H1 (cell line): Measurements from ENCODE around the gene TTR. TPM values are rescaled to one million over a fixed set of nuclear protein-coding genes. Genes with fewer than 3 reads are reported as not detected.
A peak's percentile ranks its signal among the peaks of the same experiment; 100 is the strongest.

Source experiments
- CTCF ChIA-PET: fragments of 300-600 bp; sonication (Branson Sonifier 250); formaldehyde crosslinking; loops from one replicate; lab custom pipeline; 2021; ENCODE audit not compliant: partially characterized antibody; lab: Charles Lee
- POLR2A ChIA-PET: fragments of 300-600 bp; sonication (Branson Sonifier 250); formaldehyde crosslinking; loops from one replicate; lab custom pipeline; 2021; ENCODE audit warnings: inconsistent platforms; ENCODE audit not compliant: partially characterized antibody; lab: Charles Lee
- DNase-seq, 2 experiments: peaks; one replicate each; pipeline versions ENCODE4 v3.0.0 to v3.0.0-alpha.2; 2010 to 2022; ENCODE audit warnings: low spot score in 2 of 2, low read depth in 1 of 2, mixed read lengths in 1 of 2
- FAIRE-seq: peaks from 2 replicates; lab custom pipeline; 2011; peaks lifted over from hg19 to GRCh38; lab: Jason Lieb, UNC
- H2AFZ ChIP-seq: 2 replicates; pipeline ENCODE4 v1.8.1; 2012; ENCODE audit warnings: low read length, inconsistent platforms
- H2AK5ac ChIP-seq: 2 replicates; pipeline ENCODE4 v1.6.1; 2013; ENCODE audit warnings: low read depth, low read length
- H2BK120ac ChIP-seq: replicated peaks from 2 replicates; pipeline ENCODE3; 2013; ENCODE audit warnings: low read depth, low read length, inconsistent platforms
- H2BK12ac ChIP-seq: 2 replicates; pipeline ENCODE4 v1.6.1; 2013; ENCODE audit warnings: low read depth, low read length
- H2BK15ac ChIP-seq: 2 replicates; pipeline ENCODE4 v1.6.1; 2013; ENCODE audit warnings: low read length
- H2BK20ac ChIP-seq: 2 replicates; pipeline ENCODE4 v1.6.1; 2013; ENCODE audit warnings: low read length
- H2BK5ac ChIP-seq: 2 replicates; pipeline ENCODE4 v1.6.1; 2013; ENCODE audit warnings: low read depth, low read length
- H3K14ac ChIP-seq: 2 replicates; pipeline ENCODE4 v1.6.1; 2013; ENCODE audit warnings: inconsistent platforms; ENCODE audit not compliant: insufficient read length
- H3K18ac ChIP-seq: 2 replicates; pipeline ENCODE4 v1.6.1; 2013; ENCODE audit warnings: low read length; ENCODE audit errors: extremely low read depth
- H3K23ac ChIP-seq: 2 replicates; pipeline ENCODE4 v1.6.1; 2013; ENCODE audit warnings: inconsistent platforms; ENCODE audit not compliant: insufficient read length
- H3K23me2 ChIP-seq: 2 replicates; pipeline ENCODE4 v1.6.1; 2013; ENCODE audit warnings: low read depth, low read length
- H3K27ac ChIP-seq: 2 replicates; pipeline ENCODE4 v1.6.1; 2011; ENCODE audit warnings: low read depth, low read length, inconsistent platforms
- H3K27me3 ChIP-seq, 4 experiments: replicated peaks in 1 of 4; 1 replicate in 1 of 4; 2 replicates in 3 of 4; pipeline versions ENCODE4 v1.6.1 to v1.8.1; 2011 to 2013; ENCODE audit warnings: low read length in 3 of 4, mild to moderate bottlenecking in 3 of 4, inconsistent platforms in 2 of 4, mixed read lengths in 2 of 4, moderate library complexity in 1 of 4; ENCODE audit not compliant: control insufficient read depth in 3 of 4, insufficient read depth in 3 of 4; ENCODE audit errors: extremely low read depth in 1 of 4
- H3K36me3 ChIP-seq, 4 experiments: 2 replicates each; pipeline versions ENCODE4 v1.6.1 to v1.8.1; 2011 to 2013; ENCODE audit warnings: mild to moderate bottlenecking in 4 of 4, low read length in 3 of 4, moderate library complexity in 2 of 4, control low read depth in 1 of 4, inconsistent platforms in 1 of 4; ENCODE audit not compliant: insufficient read depth in 4 of 4, control insufficient read depth in 2 of 4
- H3K4ac ChIP-seq: replicated peaks from 2 replicates; pipeline ENCODE3; 2013; ENCODE audit warnings: low read length, low read depth, mixed read lengths, inconsistent platforms; ENCODE audit not compliant: insufficient read length
- H3K4me1 ChIP-seq, 4 experiments: replicated peaks in 1 of 4; 1 replicate in 1 of 4; 2 replicates in 3 of 4; pipeline versions ENCODE4 v1.6.1 to v1.8.1; 2011 to 2013; ENCODE audit warnings: low read length in 3 of 4, inconsistent platforms in 2 of 4, mixed read lengths in 1 of 4; ENCODE audit not compliant: insufficient read depth in 4 of 4, control insufficient read depth in 3 of 4
- H3K4me2 ChIP-seq, 2 experiments: 2 replicates each; pipeline versions ENCODE4 v1.6.1 to v1.8.1; 2011 to 2013; ENCODE audit warnings: low read depth in 2 of 2, low read length in 2 of 2, control low read depth in 1 of 2, inconsistent platforms in 1 of 2, mild to moderate bottlenecking in 1 of 2; ENCODE audit not compliant: insufficient read depth in 1 of 2
- H3K4me3 ChIP-seq, 4 experiments: fragments of 200-600, 300-600 bp in 1 of 4; sonication (generic), shearing (Covaris generic), sonication (Bioruptor Twin) in 1 of 4; 2 replicates each; pipeline versions ENCODE4 v1.5.1 to v1.8.1; 2011 to 2016; ENCODE audit warnings: low read length in 4 of 4, low read depth in 3 of 4, control low read depth in 2 of 4, inconsistent platforms in 2 of 4, mild to moderate bottlenecking in 2 of 4, mixed read lengths in 1 of 4, moderate library complexity in 1 of 4; ENCODE audit not compliant: insufficient read depth in 2 of 4; ENCODE audit errors: extremely low read depth in 1 of 4
- H3K56ac ChIP-seq: replicated peaks from 2 replicates; pipeline ENCODE3; 2013; ENCODE audit warnings: low read depth, mild to moderate bottlenecking, mixed read lengths, low read length, inconsistent platforms; ENCODE audit not compliant: insufficient read length
- H3K79me1 ChIP-seq: 2 replicates; pipeline ENCODE4 v1.6.1; 2013; ENCODE audit warnings: low read depth, low read length, control low read depth
- H3K79me2 ChIP-seq, 2 experiments: 2 replicates each; pipeline versions ENCODE4 v1.6.1 to v1.8.1; 2012 to 2013; ENCODE audit warnings: low read length in 2 of 2, mild to moderate bottlenecking in 2 of 2, inconsistent platforms in 1 of 2; ENCODE audit not compliant: insufficient read depth in 2 of 2, control insufficient read depth in 1 of 2
- H3K9ac ChIP-seq, 4 experiments: replicated peaks in 1 of 4; 1 replicate in 1 of 4; 2 replicates in 3 of 4; pipeline versions ENCODE4 v1.6.1 to v1.8.1; 2011 to 2013; ENCODE audit warnings: low read depth in 3 of 4, low read length in 3 of 4, control low read depth in 2 of 4, mild to moderate bottlenecking in 2 of 4, moderate library complexity in 2 of 4, inconsistent platforms in 1 of 4; ENCODE audit errors: extremely low read depth in 1 of 4
- H3K9me3 ChIP-seq, 2 experiments: 2 replicates each; pipeline versions ENCODE4 v1.6.1 to v1.8.1; 2012 to 2013; ENCODE audit warnings: mild to moderate bottlenecking in 2 of 2, moderate library complexity in 2 of 2, control low read depth in 1 of 2, inconsistent platforms in 1 of 2, low read depth in 1 of 2, low read length in 1 of 2, mixed read lengths in 1 of 2; ENCODE audit not compliant: insufficient read depth in 2 of 2
- H4K20me1 ChIP-seq, 2 experiments: replicated peaks in 1 of 2; 2 replicates each; pipeline versions ENCODE3 to v1.8.1; 2011 to 2013; ENCODE audit warnings: inconsistent platforms in 2 of 2, low read length in 2 of 2, mild to moderate bottlenecking in 1 of 2; ENCODE audit not compliant: insufficient read depth in 2 of 2, control insufficient read depth in 1 of 2
- H4K5ac ChIP-seq: 2 replicates; pipeline ENCODE4 v1.6.1; 2013; ENCODE audit warnings: low read length, low read depth, mixed read lengths, inconsistent platforms; ENCODE audit not compliant: insufficient read length
- H4K8ac ChIP-seq: 2 replicates; pipeline ENCODE4 v1.8.0; 2013; ENCODE audit warnings: mild to moderate bottlenecking, moderate library complexity, low read length, inconsistent platforms; ENCODE audit not compliant: insufficient read depth; ENCODE audit errors: extremely low read depth
- H4K91ac ChIP-seq: replicated peaks from 2 replicates; pipeline ENCODE3; 2013; ENCODE audit warnings: low read length, mixed read lengths, inconsistent platforms; ENCODE audit not compliant: insufficient read length
- BACH1 ChIP-seq: IDR thresholded peaks from 2 replicates; pipeline ENCODE4 v1.6.1; 2012; ENCODE audit warnings: low read length, improper control_type of control experiment
- EGR1 ChIP-seq: IDR thresholded peaks from 2 replicates; pipeline ENCODE4 v1.6.1; 2011; ENCODE audit warnings: low read depth, low read length, borderline replicate concordance
- PHF8 ChIP-seq: fragments of 200-600 bp; sonication (generic); conservative IDR thresholded peaks from 2 replicates; pipeline ENCODE4 v1.7.1; 2012; ENCODE audit warnings: low read depth, mild to moderate bottlenecking, inconsistent platforms, low read length, moderate library complexity
- POU5F1 ChIP-seq: IDR thresholded peaks from 2 replicates; pipeline ENCODE4 v1.6.1; 2011; ENCODE audit warnings: low read depth, mild to moderate bottlenecking, low read length, moderate library complexity
- SIN3A ChIP-seq, 2 experiments: IDR thresholded peaks in 1 of 2; conservative IDR thresholded peaks in 1 of 2; 2 replicates each; pipeline ENCODE4 v1.6.1; 2011 to 2012; ENCODE audit warnings: low read length in 2 of 2, improper control_type of control experiment in 1 of 2, low read depth in 1 of 2, mild to moderate bottlenecking in 1 of 2
- SIX5 ChIP-seq: IDR thresholded peaks from 2 replicates; pipeline ENCODE4 v1.6.1; 2011; ENCODE audit warnings: mild to moderate bottlenecking, low read depth, low read length
- TCF12 ChIP-seq: IDR thresholded peaks from 2 replicates; pipeline ENCODE4 v1.6.1; 2011; ENCODE audit warnings: low read depth, mild to moderate bottlenecking, low read length
- WGBS, 2 experiments: shearing (Covaris generic) in 1 of 2; methylation state at CpG; one replicate each; pipeline versions ENCODE4 v1.1.6 to v1.1.7; 2013 to 2015; ENCODE audit warnings: low lambda C conversion rate in 2 of 2, mixed read lengths in 2 of 2, inconsistent platforms in 1 of 2, low coverage in 1 of 2, missing lambda C conversion rate in 1 of 2; ENCODE audit not compliant: insufficient replicate concordance in 2 of 2, insufficient coverage in 1 of 2, insufficient read length in 1 of 2; ENCODE audit errors: extremely low coverage in 1 of 2, missing lambda C conversion rate in 1 of 2; 5-methylcytosine and 5-hydroxymethylcytosine counted together
- polyA plus RNA-seq, 7 experiments: library from polyadenylated mRNA; depleted of rRNA in 3 of 7; stranded (reverse) in 5 of 7; unstranded in 2 of 7; fragments of >200 nt in 5 of 7; fragments of 200-250 nt in 2 of 7; gene quantifications; 1 replicate in 5 of 7; 2 replicates in 1 of 7; 4 replicates in 1 of 7; pipeline versions ENCODE4 v1.2.1 to v1.2.3, GENCODE V29; 2011 to 2013; ENCODE audit warnings: missing spikeins in 2 of 7, mixed read lengths in 2 of 7
- total RNA-seq: library from RNA; stranded (reverse); fragmentation: NEBNext Ultra II Directional; extraction: Animal tissue kit (Norgen Biotek cat#: 25700); gene quantifications from 2 replicates; pipeline ENCODE4 v1.2.1, GENCODE V29; 2021

The TTR gene
- total and polyA plus RNA-seq, 2 of the 8 experiments (the other 6 are each of a cell fraction or from before 2014, with no cell fraction given), result not detected

- Histone ChIP-seq H4K20me1 (no peaks in the 10 kb centered on the region), H2AK5ac (no peak overlapping the region), H3K23me2 (no peaks in the 10 kb centered on the region), H2BK15ac (no peak overlapping the region), H3K18ac (0 out of 2 replicates have a peak overlapping the region, but pooled peaks have one; percentile 9), H3K9ac (no peak overlapping the region), H3K23ac (no peak overlapping the region), H3K27ac (no peak overlapping the region), H4K5ac (no peak overlapping the region), H4K91ac (no peak overlapping the region), H3K14ac (no peak overlapping the region), H2BK5ac (no peak overlapping the region), H3K9me3 (no peaks in the 10 kb centered on the region), H2BK12ac (peak overlapping the region; percentile 29; the same call in 1 of the 2 replicates), H2AFZ (0 out of 2 replicates have a peak overlapping the region, but pooled peaks have one; percentile 1), H3K4me3 (no peak overlapping the region), H3K4me1 (peaks cover 0 to 6% (median 3%) of the 10 kb centered on the region in 4 experiments; a peak in 4 of 7 replicates), H2BK20ac (no peak overlapping the region), H3K4me2 (no peak overlapping the region), H3K79me2 (no peaks in the 10 kb centered on the region), H3K56ac (no peak overlapping the region), H4K8ac (no peak overlapping the region), H3K27me3 (no peaks in the 10 kb centered on the region), H2BK120ac (no peak overlapping the region), H3K79me1 (no peaks in the 10 kb centered on the region), H3K36me3 (no peaks in the 10 kb centered on the region), H3K4ac (no peak overlapping the region)
- CTCF ChIA-PET, result interaction anchor here (1.0 to 2.9 kb wide), 27 partner anchors 8 to 366 kb away, joined by 3 to 21 read pairs (median 5); no protein-coding TSS in a partner anchor
- FAIRE-seq (no peak), DNase-seq (no peak)
- POLR2A ChIA-PET, result interaction anchor here (1.0 kb wide), 1 partner anchor 137 kb away, joined by 3 read pairs; no protein-coding TSS in a partner anchor
- TF ChIP-seq EGR1 (no peak), SIN3A (conservative IDR thresholded peaks at IDR 0.05 in 1 of 2, IDR thresholded peaks at IDR 0.05 in 1 of 2; ENCODE audit: low read depth in 1 of 2, low read length in 2 of 2) (no peak), BACH1 (no peak), PHF8 (no peak), POU5F1 (no peak), TCF12 (no peak), SIX5 (no peak)
- 88% methylated on average over 5 of the region's 5 CpGs; no CpG with 5 or more reads in 1 of the 2 experiments for WGBS, 2 experiments
Measured at GRCh38 chr18:31611511-31611910, 19.8 kb downstream of the TTR start.
